ENCODE measurements around the gene SYNGR1. TPM values are rescaled to one million over a fixed set of nuclear protein-coding genes. Genes with fewer than 3 reads are reported as not detected.

The SYNGR1 gene
- total RNA-seq, 1 donor from 2014 or later, result 26.6 TPM

DNA sequence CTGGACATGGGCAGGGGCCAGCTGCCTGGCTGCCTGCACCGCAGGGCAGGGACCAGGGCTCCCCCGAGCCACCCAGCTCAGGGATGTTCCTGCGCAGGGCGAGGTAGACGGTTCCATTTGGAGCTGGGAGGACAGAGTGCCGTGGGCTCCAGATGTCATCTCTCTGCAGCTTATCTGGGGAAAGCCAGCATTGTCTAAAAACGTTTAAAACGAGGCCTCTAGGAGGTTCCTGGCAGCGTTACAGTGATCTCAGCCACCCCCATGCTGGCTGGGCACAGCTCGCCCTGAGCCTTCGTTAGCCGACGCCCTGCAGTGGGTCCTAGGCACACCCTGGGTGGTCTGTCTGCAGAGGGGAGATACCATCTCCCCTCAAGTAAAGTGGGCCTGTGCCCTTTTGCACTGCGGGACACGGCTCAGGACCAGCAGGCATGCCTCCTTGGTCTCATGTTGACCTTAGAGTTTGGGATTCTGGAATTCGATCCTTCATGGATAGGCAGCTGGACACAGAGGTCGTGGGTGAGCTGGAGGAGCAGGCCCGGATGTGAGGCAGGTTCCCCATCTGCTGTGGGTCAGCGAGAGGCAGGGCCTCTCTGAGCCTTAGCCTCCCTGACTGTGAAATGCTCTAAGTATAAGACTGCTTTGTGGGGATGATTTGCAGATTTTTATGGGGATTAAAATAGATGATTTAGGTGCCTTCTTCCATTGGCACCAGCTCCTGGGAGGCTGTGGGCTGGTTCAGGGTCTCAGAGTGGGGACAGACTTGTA, 14.1 kb downstream of the SYNGR1 start:
- peak overlapping the region; percentile 64 for H3K27ac Mint-ChIP-seq (ENCODE audit: unreplicated experiment)
- peaks cover 53% of the 10 kb centered on the region for H3K4me1 Mint-ChIP-seq (ENCODE audit: unreplicated experiment)
- TF ChIP-seq, protein P1, sequence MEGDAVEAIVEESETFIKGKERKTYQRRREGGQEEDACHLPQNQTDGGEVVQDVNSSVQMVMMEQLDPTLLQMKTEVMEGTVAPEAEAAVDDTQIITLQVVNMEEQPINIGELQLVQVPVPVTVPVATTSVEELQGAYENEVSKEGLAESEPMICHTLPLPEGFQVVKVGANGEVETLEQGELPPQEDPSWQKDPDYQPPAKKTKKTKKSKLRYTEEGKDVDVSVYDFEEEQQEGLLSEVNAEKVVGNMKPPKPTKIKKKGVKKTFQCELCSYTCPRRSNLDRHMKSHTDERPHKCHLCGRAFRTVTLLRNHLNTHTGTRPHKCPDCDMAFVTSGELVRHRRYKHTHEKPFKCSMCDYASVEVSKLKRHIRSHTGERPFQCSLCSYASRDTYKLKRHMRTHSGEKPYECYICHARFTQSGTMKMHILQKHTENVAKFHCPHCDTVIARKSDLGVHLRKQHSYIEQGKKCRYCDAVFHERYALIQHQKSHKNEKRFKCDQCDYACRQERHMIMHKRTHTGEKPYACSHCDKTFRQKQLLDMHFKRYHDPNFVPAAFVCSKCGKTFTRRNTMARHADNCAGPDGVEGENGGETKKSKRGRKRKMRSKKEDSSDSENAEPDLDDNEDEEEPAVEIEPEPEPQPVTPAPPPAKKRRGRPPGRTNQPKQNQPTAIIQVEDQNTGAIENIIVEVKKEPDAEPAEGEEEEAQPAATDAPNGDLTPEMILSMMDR (IDR thresholded peaks at IDR 0.05), result no peak
- no peaks in the 10 kb centered on the region for H3K27me3 Mint-ChIP-seq (ENCODE audit: unreplicated experiment)
- H3K36me3 Mint-ChIP-seq (ENCODE audit: unreplicated experiment), result no peaks in the 10 kb centered on the region
- no peaks in the 10 kb centered on the region for H3K9me3 Mint-ChIP-seq (ENCODE audit: unreplicated experiment)
- no peak overlapping the region for H3K4me3 Mint-ChIP-seq (ENCODE audit: unreplicated experiment)
- no peak for DNase-seq (ENCODE audit: extremely low spot score, unreplicated experiment)

DNA sequence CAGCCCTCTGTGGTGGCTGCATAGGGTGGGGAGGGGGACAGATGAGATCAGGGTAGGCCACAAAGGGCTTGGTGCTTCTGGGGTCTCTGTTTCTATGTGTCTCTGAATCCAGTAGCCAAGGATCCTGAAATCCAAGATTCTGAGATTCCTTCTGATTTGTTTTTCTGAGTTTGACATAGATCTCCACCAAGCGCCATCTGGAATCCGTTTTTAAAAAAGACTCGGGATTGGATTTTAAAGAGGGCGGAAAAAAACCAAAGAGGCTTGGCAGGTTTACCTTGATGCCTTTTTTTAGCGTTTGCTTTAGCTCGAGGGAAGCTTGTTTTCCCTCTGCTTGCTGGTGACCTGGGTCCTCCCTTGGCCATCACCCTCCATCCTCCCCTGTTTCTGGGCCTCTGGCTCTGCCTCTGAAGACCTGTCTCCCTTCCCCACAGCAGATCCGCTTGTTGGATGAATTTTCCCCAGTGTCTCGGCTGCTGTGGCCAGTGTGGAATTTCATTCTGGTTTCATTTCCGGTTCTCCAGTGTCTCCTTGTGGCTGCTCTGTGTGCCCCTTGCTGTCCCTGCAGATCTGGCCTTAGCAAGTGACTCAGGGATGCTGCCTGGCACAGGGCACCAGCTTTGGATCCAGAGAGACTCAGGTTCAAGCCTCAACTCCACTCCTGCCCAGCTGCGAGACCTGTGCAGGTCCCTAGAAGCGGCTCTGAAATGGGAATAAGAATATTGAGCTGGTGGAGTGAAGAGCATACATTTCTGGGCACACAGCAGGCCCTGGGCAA, 15.1 kb downstream of the SYNGR1 start:
- Mint-ChIP-seq H3K4me1 (ENCODE audit: unreplicated experiment) (peaks cover 53% of the 10 kb centered on the region), H3K4me3 (ENCODE audit: unreplicated experiment) (no peak overlapping the region), H3K27ac (ENCODE audit: unreplicated experiment) (peak overlapping the region; percentile 56), H3K36me3 (ENCODE audit: unreplicated experiment) (no peaks in the 10 kb centered on the region), H3K9me3 (ENCODE audit: unreplicated experiment) (no peaks in the 10 kb centered on the region), H3K27me3 (ENCODE audit: unreplicated experiment) (no peaks in the 10 kb centered on the region)
- TF ChIP-seq, protein P1 (IDR thresholded peaks at IDR 0.05), result peak; percentile 38
- DNase-seq (ENCODE audit: extremely low spot score, unreplicated experiment), result no peak

- Mint-ChIP-seq H3K36me3 (ENCODE audit: unreplicated experiment) (no peaks in the 10 kb centered on the region), H3K27me3 (ENCODE audit: unreplicated experiment) (no peaks in the 10 kb centered on the region), H3K4me1 (ENCODE audit: unreplicated experiment) (peaks cover 48% of the 10 kb centered on the region), H3K4me3 (ENCODE audit: unreplicated experiment) (no peak overlapping the region), H3K27ac (ENCODE audit: unreplicated experiment) (no peak overlapping the region), H3K9me3 (ENCODE audit: unreplicated experiment) (no peaks in the 10 kb centered on the region)
- TF ChIP-seq, protein P1 (IDR thresholded peaks at IDR 0.05), result no peak
- DNase-seq (ENCODE audit: extremely low spot score, unreplicated experiment), result no peak
These were observed 15.6 kb downstream of the SYNGR1 start for GRCh38 chr22:39365492-39365780.

- Mint-ChIP-seq H3K4me3 (ENCODE audit: unreplicated experiment) (no peak overlapping the region), H3K36me3 (ENCODE audit: unreplicated experiment) (no peaks in the 10 kb centered on the region), H3K27ac (ENCODE audit: unreplicated experiment) (no peak overlapping the region), H3K4me1 (ENCODE audit: unreplicated experiment) (peaks cover 41% of the 10 kb centered on the region), H3K9me3 (ENCODE audit: unreplicated experiment) (no peaks in the 10 kb centered on the region), H3K27me3 (ENCODE audit: unreplicated experiment) (no peaks in the 10 kb centered on the region)
- TF ChIP-seq, protein P1 (IDR thresholded peaks at IDR 0.05), result no peak
- no peak for DNase-seq (ENCODE audit: extremely low spot score, unreplicated experiment)
These were observed 17.2 kb downstream of the SYNGR1 start for GRCh38 chr22:39367035-39367434.

DNA sequence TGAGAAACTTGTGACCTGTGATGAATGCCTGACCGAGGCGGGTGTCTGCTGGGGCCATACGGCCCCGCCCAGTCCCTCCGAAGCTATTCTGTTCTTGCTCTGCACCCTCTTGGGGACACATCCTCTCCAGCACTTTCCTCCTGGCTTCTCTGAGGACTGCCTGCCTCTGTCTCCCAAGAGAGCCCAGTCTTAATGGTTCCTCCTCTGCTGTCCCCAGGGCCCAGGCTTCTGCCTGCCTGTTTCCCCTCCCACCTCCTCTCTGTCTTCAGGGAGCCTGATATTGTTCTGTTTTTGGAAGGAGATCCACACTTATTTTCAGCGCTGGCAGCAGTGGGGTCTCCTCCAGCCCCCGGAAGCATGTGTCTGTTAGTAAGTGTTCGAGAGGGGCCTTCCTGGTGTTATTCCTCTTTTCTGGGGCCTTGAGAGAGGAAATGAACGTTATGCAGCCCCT, 18.7 kb downstream of the SYNGR1 start:
- TF ChIP-seq, protein P1 (IDR thresholded peaks at IDR 0.05), result no peak
- Mint-ChIP-seq H3K4me3 (ENCODE audit: unreplicated experiment) (no peak overlapping the region), H3K27me3 (ENCODE audit: unreplicated experiment) (no peaks in the 10 kb centered on the region), H3K27ac (ENCODE audit: unreplicated experiment) (no peak overlapping the region), H3K36me3 (ENCODE audit: unreplicated experiment) (no peaks in the 10 kb centered on the region), H3K9me3 (ENCODE audit: unreplicated experiment) (no peaks in the 10 kb centered on the region), H3K4me1 (ENCODE audit: unreplicated experiment) (peaks cover 32% of the 10 kb centered on the region)
- DNase-seq (ENCODE audit: extremely low spot score, unreplicated experiment), result no peak
